Kidney glomerular epithelial cell (primary cell): ENCODE results near the gene ATXN3L.
A peak's percentile ranks its signal among the peaks of the same experiment; 100 is the strongest.

Experiments
- DNase-seq: peaks from one replicate; lab custom pipeline; 2025; lab: John Stamatoyannopoulos, UW

ATXN3L gene

GRCh38 chrX:13319953-13320352 lies at the start of gene ATXN3L:
TSS of gene ATXN3L (minus strand) at chrX:13320053. CDS start at chrX:13319934, 119 bp downstream.
- no peak for DNase-seq

- no peak for DNase-seq
Observed at GRCh38 chrX:13369256-13370030, 49.6 kb upstream of the ATXN3L start.

- no peak for DNase-seq
Observed at GRCh38 chrX:13367950-13368349, 48.1 kb upstream of the ATXN3L start.

GRCh38 chrX:13366698-13367097 lies 46.8 kb upstream of the ATXN3L start:
- DNase-seq, result no peak

- DNase-seq, result no peak
Observed at GRCh38 chrX:13365161-13365560, 45.3 kb upstream of the ATXN3L start.

- no peak for DNase-seq
Observed at GRCh38 chrX:13364230-13364857, 44.5 kb upstream of the ATXN3L start.

- no peak for DNase-seq
Observed at GRCh38 chrX:13360146-13360545, 40.3 kb upstream of the ATXN3L start.

- DNase-seq, result no peak
Observed at GRCh38 chrX:13357925-13358324, 38.1 kb upstream of the ATXN3L start.

GRCh38 chrX:13346646-13347045 lies 26.8 kb upstream of the ATXN3L start:
- DNase-seq, result no peak

GRCh38 chrX:13345438-13345837 lies 25.6 kb upstream of the ATXN3L start:
- DNase-seq, result no peak

- no peak for DNase-seq
Observed at GRCh38 chrX:13345037-13345436, 25.2 kb upstream of the ATXN3L start.

GRCh38 chrX:13341491-13342101 lies 21.7 kb upstream of the ATXN3L start:
- peak; percentile 15 for DNase-seq

- no peak for DNase-seq
Observed at GRCh38 chrX:13340182-13340791, 20.4 kb upstream of the ATXN3L start.

GRCh38 chrX:13339607-13340006 lies 19.8 kb upstream of the ATXN3L start:
- no peak for DNase-seq

- DNase-seq, result no peak
Observed at GRCh38 chrX:13338996-13339515, 19.2 kb upstream of the ATXN3L start.

- DNase-seq, result no peak
Observed at GRCh38 chrX:13334491-13334890, 14.6 kb upstream of the ATXN3L start.

- no peak for DNase-seq
Observed at GRCh38 chrX:13330446-13330845, 10.6 kb upstream of the ATXN3L start.

- DNase-seq, result no peak
Observed at GRCh38 chrX:13327666-13328065, 7.8 kb upstream of the ATXN3L start.

- no peak for DNase-seq
Observed at GRCh38 chrX:13323241-13323640, 3.4 kb upstream of the ATXN3L start.

- no peak for DNase-seq
Observed at GRCh38 chrX:13317366-13317765, 2.5 kb downstream of the ATXN3L start.

- DNase-seq, result no peak
Observed at GRCh38 chrX:13311560-13311959, 8.3 kb downstream of the ATXN3L start.

GRCh38 chrX:13309631-13310030 lies 10.2 kb downstream of the ATXN3L start:
- DNase-seq, result no peak

GRCh38 chrX:13307041-13307440 lies 12.8 kb downstream of the ATXN3L start:
- no peak for DNase-seq
